Measurements from ENCODE around the gene UBXN2A.

UBXN2A gene, protein sequence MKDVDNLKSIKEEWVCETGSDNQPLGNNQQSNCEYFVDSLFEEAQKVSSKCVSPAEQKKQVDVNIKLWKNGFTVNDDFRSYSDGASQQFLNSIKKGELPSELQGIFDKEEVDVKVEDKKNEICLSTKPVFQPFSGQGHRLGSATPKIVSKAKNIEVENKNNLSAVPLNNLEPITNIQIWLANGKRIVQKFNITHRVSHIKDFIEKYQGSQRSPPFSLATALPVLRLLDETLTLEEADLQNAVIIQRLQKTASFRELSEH

DNA sequence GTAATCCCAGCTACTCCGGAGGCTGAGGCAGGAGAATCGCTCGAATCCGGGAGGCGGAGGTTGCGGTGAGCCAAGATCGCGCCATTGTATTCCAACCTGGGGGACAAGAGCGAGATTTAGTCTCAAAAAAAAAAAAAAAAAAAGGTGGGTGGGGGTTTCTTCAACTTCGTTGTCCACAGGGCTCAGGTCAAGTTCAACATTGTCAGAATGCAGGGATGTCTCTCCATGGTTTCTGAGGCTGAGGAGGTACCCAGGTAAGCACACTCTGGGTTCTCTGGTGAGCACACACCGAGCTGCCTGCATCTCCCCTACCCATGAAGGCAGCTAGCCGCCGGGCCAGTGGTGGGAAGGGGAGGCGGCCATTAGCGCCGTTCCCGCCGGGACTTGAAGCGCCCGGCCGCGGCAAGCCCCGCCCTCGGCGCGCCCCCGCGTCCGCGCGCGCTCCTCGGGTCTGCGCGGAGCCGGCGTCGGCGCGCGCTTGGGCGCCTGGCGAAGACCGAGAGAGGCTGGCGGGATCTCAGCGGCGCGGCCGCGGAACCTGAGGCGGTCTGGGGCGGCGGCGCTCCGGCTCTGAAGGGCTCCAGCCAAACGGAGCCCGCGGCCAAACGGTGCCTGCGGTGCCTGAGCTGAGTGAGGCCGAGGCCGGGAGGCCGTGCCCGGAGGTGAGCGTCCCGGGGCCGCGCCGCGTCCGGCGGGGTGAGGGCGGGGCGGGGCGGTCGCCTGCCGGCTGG, at the start of gene UBXN2A:
UBXN2A (plus strand) TSS at position 477 of the 731 bp plus-strand sequence. CDS start 17,852 bp downstream, outside the sequence.
- peak; percentile 81 for DNase-seq

DNA sequence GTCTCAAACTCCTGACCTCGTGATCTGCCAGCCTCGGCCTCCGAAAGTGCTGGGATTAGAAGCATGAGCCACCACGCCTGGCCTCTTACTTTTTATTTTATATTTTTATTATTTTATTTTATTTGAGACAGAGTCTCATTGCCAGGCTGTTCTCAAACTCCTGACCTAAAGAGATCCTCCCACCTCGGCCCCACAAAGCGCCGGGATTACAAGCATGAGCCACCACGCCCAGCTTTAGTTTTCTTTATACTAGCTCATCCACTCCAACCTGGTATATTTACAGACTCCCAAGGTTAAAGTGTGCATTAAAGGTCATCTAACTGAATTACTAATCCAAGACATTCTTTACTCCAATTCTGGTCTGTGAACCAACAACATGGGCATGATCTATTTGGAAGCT, 40.1 kb upstream of the UBXN2A start:
- no peak for DNase-seq

- peak; percentile 32 for DNase-seq
Measured at GRCh38 chr2:23900541-23901322, 39.5 kb upstream of the UBXN2A start.

DNA sequence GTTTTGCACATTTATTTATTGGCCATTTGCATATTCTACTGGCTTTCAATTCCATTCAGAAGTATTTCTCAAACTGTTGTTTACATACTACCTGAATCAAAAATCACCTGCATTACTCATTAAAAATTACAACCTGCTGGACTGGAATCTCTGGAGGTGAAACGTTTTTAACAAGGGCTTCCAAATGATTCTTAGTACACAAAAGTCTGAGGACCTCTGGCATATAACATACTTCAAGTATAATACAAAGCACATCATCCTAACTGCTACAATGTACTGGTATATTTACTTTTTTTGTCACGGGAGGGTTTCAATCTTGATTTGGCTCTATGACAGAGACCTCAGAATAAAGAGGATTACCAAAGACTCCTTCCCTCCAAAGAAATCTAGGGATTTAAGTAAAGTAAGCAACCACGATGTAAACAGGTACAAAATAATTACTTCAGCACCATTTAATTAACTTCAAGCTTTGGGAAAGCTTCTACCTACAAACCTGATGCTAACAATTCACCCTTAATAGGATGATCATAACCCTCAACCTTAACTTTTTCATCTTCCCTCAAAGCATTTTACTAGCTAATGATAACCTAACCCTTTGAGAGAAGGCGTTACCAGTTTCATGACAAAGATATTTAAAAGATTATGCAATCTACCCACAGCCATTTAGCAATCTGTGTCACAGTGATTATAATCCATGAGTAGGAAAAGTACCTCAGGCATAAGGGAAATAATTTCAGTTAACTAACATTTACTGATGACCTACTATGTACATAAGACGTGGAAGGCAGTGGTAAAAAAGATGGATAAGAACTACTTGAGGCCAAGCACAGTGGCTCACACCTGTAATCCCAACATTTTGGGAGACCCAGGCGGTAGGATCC, 38.1 kb upstream of the UBXN2A start:
- no peak for DNase-seq

- no peak for DNase-seq
Measured at GRCh38 chr2:23903034-23903433, 37.2 kb upstream of the UBXN2A start.

DNA sequence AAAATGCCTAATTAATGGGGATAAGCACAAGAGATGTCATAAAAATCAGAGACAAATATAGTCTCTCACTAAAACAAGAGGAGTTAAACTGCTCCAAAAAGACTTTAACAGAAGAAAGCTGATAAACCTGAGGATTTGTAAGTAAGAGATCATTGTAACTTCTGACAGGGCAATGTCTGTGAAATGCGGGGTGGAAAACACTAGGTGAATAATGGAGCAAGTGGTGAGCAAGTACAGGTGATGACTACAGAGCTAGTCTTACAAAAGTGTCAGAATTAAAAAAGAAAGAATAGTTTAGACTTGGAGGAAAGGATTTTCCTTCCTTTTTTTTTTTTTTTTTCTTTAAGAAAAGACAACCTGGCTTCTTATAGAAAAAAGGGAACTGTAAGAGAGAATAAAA, 36.0 kb upstream of the UBXN2A start:
- no peak for DNase-seq

- DNase-seq, result no peak
Measured at GRCh38 chr2:23904692-23905091, 35.6 kb upstream of the UBXN2A start.

DNA sequence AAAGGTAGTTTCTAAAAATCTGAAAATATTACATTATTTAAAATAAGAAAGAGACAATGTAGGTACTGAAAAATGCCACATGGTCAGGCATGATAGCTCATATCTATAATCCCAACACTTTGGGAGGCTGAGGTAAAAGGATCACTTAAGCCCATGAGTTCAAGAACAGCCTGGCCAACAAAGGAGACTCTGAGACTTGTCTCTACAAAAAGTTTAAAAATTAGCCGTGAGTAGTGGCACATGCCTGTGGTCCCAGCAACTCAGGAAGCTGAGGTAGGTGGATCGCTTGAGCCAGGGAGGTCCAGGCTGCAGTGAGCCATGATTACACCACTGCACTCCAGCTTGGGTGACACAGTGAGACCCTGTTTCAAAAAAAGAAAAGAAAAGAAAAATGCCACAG, 35.1 kb upstream of the UBXN2A start:
- DNase-seq, result no peak

- DNase-seq, result no peak
Measured at GRCh38 chr2:23912054-23912453, 28.2 kb upstream of the UBXN2A start.

DNA sequence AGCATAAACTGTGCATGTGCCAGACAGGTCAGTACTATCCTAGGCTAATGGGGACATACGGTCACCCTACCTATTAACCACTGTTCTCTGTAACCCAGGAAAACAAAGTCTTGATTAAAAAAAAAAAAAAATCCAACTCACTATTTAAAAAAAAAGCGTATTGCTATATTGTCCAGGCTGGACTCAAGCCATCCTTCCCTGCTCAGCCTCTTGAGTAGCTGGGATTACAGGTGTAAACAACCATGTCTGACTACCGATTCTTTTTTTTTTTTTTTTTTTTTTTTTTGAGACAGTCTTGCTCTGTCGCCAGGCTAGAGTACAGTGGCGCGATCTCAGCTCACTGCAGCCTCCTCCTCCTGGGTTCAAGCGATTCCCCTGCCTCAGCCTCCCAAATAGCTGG, 24.9 kb upstream of the UBXN2A start:
- DNase-seq, result no peak

DNA sequence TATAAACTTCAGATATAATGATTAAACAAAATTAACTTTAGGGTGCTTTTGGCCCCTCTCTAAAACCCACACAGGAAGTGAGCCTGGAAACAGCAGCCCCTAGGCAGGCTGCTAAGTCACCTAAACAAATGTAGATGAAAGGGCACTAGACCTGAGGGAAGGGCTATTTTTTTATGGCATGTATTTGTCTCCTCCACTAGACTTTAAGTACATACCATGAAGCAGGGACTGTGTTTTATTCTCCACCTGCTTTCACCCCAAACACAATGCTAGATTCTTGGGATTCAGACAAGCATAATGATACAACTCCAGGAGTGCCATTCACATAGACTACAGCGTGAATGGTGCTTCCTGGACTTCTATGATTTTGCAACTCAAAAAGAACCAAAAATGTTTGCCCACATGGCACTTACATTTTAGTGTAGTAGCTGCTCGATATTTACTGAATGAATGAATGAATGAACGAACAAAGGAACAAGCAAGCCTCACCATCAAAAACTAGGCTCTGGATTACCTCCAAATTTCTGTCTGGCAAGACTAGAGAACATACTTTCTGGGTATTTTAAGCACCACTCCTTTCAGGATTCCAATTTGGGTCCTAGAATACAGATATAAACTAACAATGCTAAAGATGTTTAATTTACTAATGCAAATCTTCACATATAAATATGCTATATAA, 23.4 kb upstream of the UBXN2A start:
- DNase-seq, result peak; percentile 9

DNA sequence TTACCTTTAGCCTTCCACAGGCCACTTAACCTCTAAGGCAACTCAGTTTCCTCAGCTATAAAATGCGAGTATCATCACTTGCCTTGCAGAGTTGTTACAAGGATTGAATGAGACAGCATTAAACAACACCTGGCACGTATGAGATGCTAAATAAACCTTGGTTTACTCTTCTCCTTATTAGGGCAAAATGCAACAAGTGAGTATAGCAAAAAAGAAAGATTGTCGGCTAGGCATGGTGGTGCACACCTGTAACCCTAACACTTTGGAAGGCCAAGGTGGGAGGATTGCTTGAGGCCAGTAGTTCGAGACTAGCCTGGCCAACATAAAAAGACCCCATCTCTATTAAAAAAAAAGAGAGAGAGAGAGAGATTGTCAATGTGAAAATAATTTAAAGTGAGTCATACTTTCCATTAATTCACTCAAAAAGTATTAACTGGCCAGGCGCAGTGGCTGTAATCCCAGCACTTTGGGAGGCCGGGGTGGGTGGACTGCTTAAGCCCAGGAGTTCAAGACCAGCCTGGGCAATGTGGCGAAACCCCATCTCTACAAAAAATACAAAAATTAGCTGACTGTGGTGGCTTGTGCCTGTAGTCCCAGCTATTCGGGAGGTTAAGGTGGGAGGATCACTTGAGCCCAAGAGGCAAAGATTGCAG, 21.3 kb upstream of the UBXN2A start:
- DNase-seq, result no peak

DNA sequence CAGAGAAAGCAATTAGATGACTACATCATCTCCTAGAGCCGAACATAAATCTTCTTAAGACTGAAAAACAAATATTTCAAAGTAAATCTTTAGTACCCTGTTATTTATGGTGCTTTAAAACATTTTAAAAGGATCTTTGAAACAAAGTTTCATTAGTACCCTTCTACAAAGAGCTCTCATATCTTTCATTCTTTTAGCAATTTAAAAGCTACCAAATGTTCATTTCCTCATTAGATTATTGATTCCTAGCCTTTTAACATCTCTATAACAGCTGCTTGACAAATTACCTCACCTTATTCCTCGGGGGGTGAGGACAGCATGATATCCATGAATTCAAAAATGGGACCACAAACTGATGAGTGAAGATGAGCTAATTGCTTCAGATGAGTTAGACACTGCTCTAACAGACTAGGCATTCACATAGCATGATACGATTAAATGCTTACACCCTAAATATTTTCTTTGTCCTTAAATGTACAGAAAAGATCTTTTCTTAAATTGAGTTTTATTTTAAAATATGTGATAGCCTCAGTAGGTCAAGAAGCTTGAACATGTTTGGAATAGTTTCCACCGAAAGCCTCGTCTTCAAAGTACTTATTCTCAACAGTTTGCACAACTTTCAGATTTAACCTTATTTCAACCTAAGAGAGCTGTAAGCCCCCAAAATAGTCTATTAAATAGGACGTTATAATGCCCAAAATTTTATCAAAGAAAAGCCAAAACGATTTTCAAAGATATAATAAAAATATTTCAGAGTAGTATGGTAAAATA, 15.5 kb upstream of the UBXN2A start:
- no peak for DNase-seq

DNA sequence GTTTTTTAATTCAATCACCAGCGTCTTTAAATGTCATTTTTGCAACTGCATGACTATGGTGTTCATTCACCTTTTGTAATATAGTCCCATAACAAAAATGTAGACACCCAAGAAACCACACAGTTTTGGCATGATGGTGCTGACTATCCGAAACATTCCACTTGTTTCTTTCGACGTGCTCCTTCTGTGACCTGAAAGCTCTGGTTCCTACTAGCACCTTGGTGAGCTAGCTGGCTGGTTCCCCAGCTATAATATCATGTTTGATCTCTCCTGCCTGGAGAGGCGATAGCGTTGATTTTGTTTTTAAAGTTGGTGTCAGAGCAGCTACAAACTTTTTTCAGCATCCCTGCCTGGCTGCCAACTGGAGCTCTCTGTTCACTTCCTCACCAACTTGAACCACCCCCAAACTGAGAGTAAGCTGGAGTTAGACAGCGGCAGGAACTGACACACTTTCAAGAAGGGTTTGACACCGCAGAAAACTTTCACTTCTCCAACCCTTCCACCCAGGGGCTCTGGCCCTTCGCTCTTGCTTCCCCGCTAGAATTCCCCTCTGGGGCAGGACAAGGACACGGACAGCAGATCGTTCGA, 14.5 kb upstream of the UBXN2A start:
- peak; percentile 87 for DNase-seq

DNA sequence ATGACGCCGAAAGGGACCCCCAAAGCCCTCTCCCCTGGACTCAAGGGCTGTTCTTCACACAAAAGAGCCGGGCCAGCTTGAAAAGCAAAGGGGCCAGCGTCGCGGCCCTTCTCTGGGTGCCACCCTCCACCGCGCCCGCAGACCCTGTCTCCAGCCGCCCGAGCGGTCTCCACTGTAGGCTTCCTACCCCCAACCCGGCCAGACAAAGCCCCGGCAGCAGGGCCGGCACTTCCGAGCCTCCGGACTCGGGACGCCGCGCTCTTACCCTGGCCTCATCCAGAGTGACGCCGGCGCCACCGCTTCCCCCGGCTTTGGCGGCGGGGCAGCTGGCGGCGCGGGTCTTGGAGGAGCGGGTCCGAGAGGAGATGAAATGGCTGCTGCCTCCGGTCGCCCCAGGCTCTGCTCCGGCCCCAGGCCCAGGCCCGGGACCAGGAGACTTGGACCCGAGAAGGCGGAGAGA, 13.9 kb upstream of the UBXN2A start:
- DNase-seq, result peak; percentile 36

GRCh38 chr2:23926750-23927571, 13.3 kb upstream of the UBXN2A start, which contains the start of gene ATAD2B:
Gene ATAD2B (minus strand): TSS chr2:23927123. CDS start chr2:23926770, 353 bp downstream.
- DNase-seq, result peak; percentile 96

- DNase-seq, result no peak
Measured at GRCh38 chr2:23934259-23934658, 6.0 kb upstream of the UBXN2A start.

GRCh38 chr2:23940718-23941620, 706 bp downstream of the UBXN2A start:
- DNase-seq, result peak; percentile 59

Measured in activated CD4-positive, alpha-beta T cell treated with anti-CD3 and anti-CD28 coated beads, Interleukin-10, Interleukin-2, amounts not matched to agents 100 ng/mL and 50 ng/mL, durations not matched to agents 16 hours and 8 hours (primary cell).